GM23338 (cell line): ENCODE measurements around the gene MRPS10. TPM values are rescaled to one million over a fixed set of nuclear protein-coding genes. Genes with fewer than 3 reads are reported as not detected.

Source experiments
- ATAC-seq: fragments of 200-7000 bp; cut with Tn5 transposase; 3 replicates; pipeline ENCODE4 v1.9.1; 2020
- DNase-seq: peaks from one replicate; pipeline ENCODE4 v3.0.0-alpha.2; 2015; ENCODE audit warnings: low spot score
- H2AFZ ChIP-seq: fragments of 200-600 bp; sonication (generic); 2 replicates; pipeline ENCODE4 v1.8.0; 2016; ENCODE audit warnings: antibody characterized with exemption, mild to moderate bottlenecking, moderate library complexity
- H3F3A ChIP-seq: fragments of 200-600 bp; sonication (generic); replicated peaks from 2 replicates; pipeline ENCODE4 v1.8.0; 2017; ENCODE audit warnings: antibody characterized with exemption, mixed run types, low read depth
- H3K27ac ChIP-seq: fragments of 200-600 bp; sonication (generic); 2 replicates; pipeline ENCODE4 v1.6.1; 2016; ENCODE audit warnings: low read depth
- H3K27me3 ChIP-seq: fragments of 200-600 bp; sonication (generic); 2 replicates; pipeline ENCODE4 v1.8.0; 2016; ENCODE audit warnings: mild to moderate bottlenecking, mixed run types, moderate library complexity; ENCODE audit not compliant: insufficient read depth
- H3K36me3 ChIP-seq: fragments of 200-600 bp; sonication (generic); 2 replicates; pipeline ENCODE4 v1.8.0; 2016; ENCODE audit warnings: mild to moderate bottlenecking; ENCODE audit not compliant: insufficient read depth
- H3K4me1 ChIP-seq: fragments of 200-600 bp; sonication (generic); 2 replicates; pipeline ENCODE4 v1.8.0; 2016; ENCODE audit warnings: mild to moderate bottlenecking, moderate library complexity; ENCODE audit not compliant: insufficient read depth
- H3K4me2 ChIP-seq: fragments of 200-600 bp; sonication (generic); 2 replicates; pipeline ENCODE4 v1.7.1; 2017; ENCODE audit warnings: mixed run types
- H3K4me3 ChIP-seq: fragments of 200-600 bp; sonication (generic); 2 replicates; pipeline ENCODE4 v1.6.1; 2016; ENCODE audit warnings: mixed run types
- H3K79me2 ChIP-seq: fragments of 200-600 bp; sonication (generic); replicated peaks from 2 replicates; pipeline ENCODE4 v1.8.0; 2017; ENCODE audit warnings: mild to moderate bottlenecking; ENCODE audit not compliant: insufficient read depth
- H3K9me2 ChIP-seq: fragments of 200-600 bp; sonication (generic); 2 replicates; pipeline ENCODE4 v1.8.0; 2017; ENCODE audit not compliant: insufficient read depth
- H4K20me1 ChIP-seq: fragments of 200-600 bp; sonication (generic); replicated peaks from 2 replicates; pipeline ENCODE4 v1.8.0; 2017; ENCODE audit warnings: mild to moderate bottlenecking; ENCODE audit not compliant: insufficient read depth
- H3K27ac Mint-ChIP-seq: 2 replicates; pipeline ENCODE4 v1.8.0; 2020; ENCODE audit warnings: inconsistent platforms, mild to moderate bottlenecking, moderate library complexity, mixed read lengths
- H3K27me3 Mint-ChIP-seq: 3 replicates; pipeline ENCODE4 v1.8.0; 2022; ENCODE audit warnings: low read depth, mild to moderate bottlenecking, moderate library complexity, mixed read lengths, inconsistent platforms; ENCODE audit not compliant: insufficient read depth, poor library complexity
- H3K36me3 Mint-ChIP-seq: 3 replicates; pipeline ENCODE4 v1.8.0; 2021; ENCODE audit warnings: low read depth, mild to moderate bottlenecking, inconsistent platforms, moderate library complexity, mixed read lengths
- H3K4me1 Mint-ChIP-seq: 3 replicates; pipeline ENCODE4 v1.8.0; 2020; ENCODE audit warnings: mild to moderate bottlenecking, inconsistent platforms, mixed read lengths
- H3K4me3 Mint-ChIP-seq: 3 replicates; pipeline ENCODE4 v1.8.0; 2021; ENCODE audit warnings: moderate library complexity, mild to moderate bottlenecking, inconsistent platforms, mixed read lengths
- H3K9me3 Mint-ChIP-seq: 3 replicates; pipeline ENCODE4 v1.8.0; 2020; ENCODE audit warnings: moderate library complexity, mild to moderate bottlenecking, inconsistent platforms, mixed read lengths
- CREB1 ChIP-seq: fragments of 250-450 bp; sonication (Bioruptor Pico); IDR thresholded peaks from 2 replicates; pipeline ENCODE4 v1.5.0; 2020; ENCODE audit warnings: low read depth, mild to moderate bottlenecking, moderate library complexity
- EZH2 ChIP-seq: fragments of 200-600 bp; sonication (generic); IDR thresholded peaks from one replicate; pipeline ENCODE4 v1.8.0; 2017; ENCODE audit warnings: antibody characterized with exemption, mild to moderate bottlenecking, low read depth; ENCODE audit not compliant: unreplicated experiment
- EZH2phosphoT487 ChIP-seq: fragments of 200-600 bp; sonication (generic); IDR thresholded peaks from one replicate; pipeline ENCODE4 v1.8.1; 2018; ENCODE audit warnings: antibody characterized with exemption; ENCODE audit not compliant: unreplicated experiment
- JUNB ChIP-seq: IDR thresholded peaks from one replicate; pipeline ENCODE4 v1.6.1; 2016; ENCODE audit warnings: antibody characterized with exemption; ENCODE audit not compliant: unreplicated experiment
- NANOG ChIP-seq: IDR thresholded peaks from 2 replicates; pipeline ENCODE4 v1.6.1; 2016; ENCODE audit warnings: antibody characterized with exemption, borderline replicate concordance
- POLR2AphosphoS5 ChIP-seq: IDR thresholded peaks from 2 replicates; pipeline ENCODE4 v1.6.1; 2016; ENCODE audit warnings: antibody characterized with exemption, low read depth
- STAT1 ChIP-seq: IDR thresholded peaks from one replicate; pipeline ENCODE4 v1.6.1; 2016; ENCODE audit warnings: antibody characterized with exemption; ENCODE audit not compliant: unreplicated experiment
- ZNF114 ChIP-seq: fragments of 250-450 bp; sonication (Bioruptor Pico); IDR thresholded peaks from 2 replicates; pipeline ENCODE4 v1.5.0; 2020; ENCODE audit warnings: mild to moderate bottlenecking, moderate library complexity
- ZNF331 ChIP-seq: fragments of 250-450 bp; sonication (Bioruptor Pico); IDR thresholded peaks from 2 replicates; pipeline ENCODE4 v1.5.0; 2020; ENCODE audit warnings: low read depth, mild to moderate bottlenecking, moderate library complexity
- polyA plus RNA-seq: library from polyadenylated mRNA; unstranded; fragments of >200 nt; fragmentation: Nextera tagmentation; extraction: Ambion mirVana; gene quantifications from 2 replicates; pipeline ENCODE4 v1.2.1, GENCODE V29; 2016
- total RNA-seq: library from RNA; depleted of rRNA; stranded (reverse); fragments of >200 nt; shearing (Covaris generic); gene quantifications from 2 replicates; pipeline ENCODE4 v1.2.3, GENCODE V29; 2014
- TF ChIP-seq, protein P1 (sequence below): IDR thresholded peaks from one replicate; pipeline ENCODE4 v1.6.1; 2018; ENCODE audit warnings: antibody characterized with exemption; ENCODE audit not compliant: unreplicated experiment
- TF ChIP-seq, protein P2 (sequence below): IDR thresholded peaks from 2 replicates; pipeline ENCODE4 v1.6.1; 2016; ENCODE audit warnings: antibody characterized with exemption
- TF ChIP-seq, protein P3 (sequence below): fragments of 250-450 bp; sonication (Bioruptor Pico); IDR thresholded peaks from 2 replicates; pipeline ENCODE4 v1.5.0; 2020; ENCODE audit warnings: mild to moderate bottlenecking, moderate library complexity
- TF ChIP-seq, protein P4 (sequence below), 2 experiments: fragments of 200-600 bp in 1 of 2; sonication (generic) in 1 of 2; conservative IDR thresholded peaks; 2 replicates each; pipeline versions ENCODE4 v1.5.1 to v1.6.1; 2016 to 2017; ENCODE audit warnings: antibody characterized with exemption in 2 of 2, low read depth in 2 of 2, mild to moderate bottlenecking in 2 of 2, moderate library complexity in 1 of 2

MRPS10 gene
- total and polyA plus RNA-seq, 2 experiments from 2014 or later, result 36.2 to 42.7 TPM

DNA sequence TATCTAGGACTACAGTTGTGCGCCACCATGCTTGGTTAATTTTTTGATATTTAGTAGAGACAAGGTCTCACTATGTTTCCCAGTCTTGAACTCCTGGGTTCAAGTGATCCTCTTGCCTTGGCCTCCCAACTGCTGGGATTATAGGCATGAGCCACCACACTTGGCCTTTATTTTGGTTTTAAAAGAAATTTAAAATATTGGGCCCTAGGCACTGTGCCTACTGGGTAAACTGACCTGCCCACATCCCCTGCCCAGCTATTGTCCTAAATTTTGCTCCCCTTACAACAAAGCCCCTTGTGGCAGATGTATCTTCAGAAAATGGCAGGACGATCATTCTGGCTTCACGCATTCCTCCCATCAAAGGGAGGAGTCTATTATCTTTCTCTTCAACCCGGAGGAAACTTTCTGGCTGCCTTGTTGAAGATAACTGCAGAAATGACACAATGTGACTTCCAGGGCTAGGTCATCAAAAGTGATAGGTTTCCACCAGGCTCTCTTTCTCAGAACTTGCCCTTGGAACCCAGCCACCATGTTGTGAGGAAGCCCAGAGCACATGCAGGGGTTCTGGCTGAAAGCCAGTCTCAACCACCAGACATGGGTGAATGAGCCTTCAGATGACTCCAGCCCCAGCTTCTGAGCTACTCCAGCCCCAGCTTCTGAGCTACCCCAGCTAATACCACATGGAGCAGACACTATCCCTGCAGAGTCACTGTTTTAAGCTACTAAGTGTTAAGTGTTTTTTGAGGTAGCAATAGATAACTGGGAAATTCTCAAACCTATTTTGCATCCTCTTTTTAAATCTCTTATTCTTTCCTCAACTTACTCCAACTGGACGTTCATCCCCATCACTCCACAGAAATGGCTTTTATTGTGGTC is 18.3 kb downstream of the MRPS10 start:
- Histone ChIP-seq H3K4me2 (no peak overlapping the region), H3K9me2 (no peaks in the 10 kb centered on the region), H4K20me1 (no peaks in the 10 kb centered on the region), H2AFZ (no peak overlapping the region), H3K4me3 (no peak overlapping the region), H3K27ac (no peak overlapping the region), H3K27me3 (no peaks in the 10 kb centered on the region), H3K79me2 (no peaks in the 10 kb centered on the region), H3F3A (0 out of 2 replicates have a peak, but pooled peaks cover 3% of the 10 kb centered on the region), H3K4me1 (no peaks in the 10 kb centered on the region), H3K36me3 (no peaks in the 10 kb centered on the region)
- no peaks in the 10 kb centered on the region for H3K27me3 Mint-ChIP-seq
- H3K9me3 Mint-ChIP-seq, result no peaks in the 10 kb centered on the region
- H3K4me3 Mint-ChIP-seq, result no peak overlapping the region
- H3K27ac Mint-ChIP-seq, result no peak overlapping the region
- peaks cover 5% of the 10 kb centered on the region; the same call in 2 of the 3 replicates for H3K4me1 Mint-ChIP-seq
- ATAC-seq, result no peak
- TF ChIP-seq, protein P1, sequence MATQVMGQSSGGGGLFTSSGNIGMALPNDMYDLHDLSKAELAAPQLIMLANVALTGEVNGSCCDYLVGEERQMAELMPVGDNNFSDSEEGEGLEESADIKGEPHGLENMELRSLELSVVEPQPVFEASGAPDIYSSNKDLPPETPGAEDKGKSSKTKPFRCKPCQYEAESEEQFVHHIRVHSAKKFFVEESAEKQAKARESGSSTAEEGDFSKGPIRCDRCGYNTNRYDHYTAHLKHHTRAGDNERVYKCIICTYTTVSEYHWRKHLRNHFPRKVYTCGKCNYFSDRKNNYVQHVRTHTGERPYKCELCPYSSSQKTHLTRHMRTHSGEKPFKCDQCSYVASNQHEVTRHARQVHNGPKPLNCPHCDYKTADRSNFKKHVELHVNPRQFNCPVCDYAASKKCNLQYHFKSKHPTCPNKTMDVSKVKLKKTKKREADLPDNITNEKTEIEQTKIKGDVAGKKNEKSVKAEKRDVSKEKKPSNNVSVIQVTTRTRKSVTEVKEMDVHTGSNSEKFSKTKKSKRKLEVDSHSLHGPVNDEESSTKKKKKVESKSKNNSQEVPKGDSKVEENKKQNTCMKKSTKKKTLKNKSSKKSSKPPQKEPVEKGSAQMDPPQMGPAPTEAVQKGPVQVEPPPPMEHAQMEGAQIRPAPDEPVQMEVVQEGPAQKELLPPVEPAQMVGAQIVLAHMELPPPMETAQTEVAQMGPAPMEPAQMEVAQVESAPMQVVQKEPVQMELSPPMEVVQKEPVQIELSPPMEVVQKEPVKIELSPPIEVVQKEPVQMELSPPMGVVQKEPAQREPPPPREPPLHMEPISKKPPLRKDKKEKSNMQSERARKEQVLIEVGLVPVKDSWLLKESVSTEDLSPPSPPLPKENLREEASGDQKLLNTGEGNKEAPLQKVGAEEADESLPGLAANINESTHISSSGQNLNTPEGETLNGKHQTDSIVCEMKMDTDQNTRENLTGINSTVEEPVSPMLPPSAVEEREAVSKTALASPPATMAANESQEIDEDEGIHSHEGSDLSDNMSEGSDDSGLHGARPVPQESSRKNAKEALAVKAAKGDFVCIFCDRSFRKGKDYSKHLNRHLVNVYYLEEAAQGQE, result no peak
- TF ChIP-seq, protein P2, sequence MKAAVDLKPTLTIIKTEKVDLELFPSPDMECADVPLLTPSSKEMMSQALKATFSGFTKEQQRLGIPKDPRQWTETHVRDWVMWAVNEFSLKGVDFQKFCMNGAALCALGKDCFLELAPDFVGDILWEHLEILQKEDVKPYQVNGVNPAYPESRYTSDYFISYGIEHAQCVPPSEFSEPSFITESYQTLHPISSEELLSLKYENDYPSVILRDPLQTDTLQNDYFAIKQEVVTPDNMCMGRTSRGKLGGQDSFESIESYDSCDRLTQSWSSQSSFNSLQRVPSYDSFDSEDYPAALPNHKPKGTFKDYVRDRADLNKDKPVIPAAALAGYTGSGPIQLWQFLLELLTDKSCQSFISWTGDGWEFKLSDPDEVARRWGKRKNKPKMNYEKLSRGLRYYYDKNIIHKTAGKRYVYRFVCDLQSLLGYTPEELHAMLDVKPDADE, result no peak
- TF ChIP-seq NANOG, result no peak
- TF ChIP-seq ZNF331, result no peak
- TF ChIP-seq EZH2, result no peak
- no peak for TF ChIP-seq STAT1
- no peak for TF ChIP-seq ZNF114
- TF ChIP-seq, protein P3, sequence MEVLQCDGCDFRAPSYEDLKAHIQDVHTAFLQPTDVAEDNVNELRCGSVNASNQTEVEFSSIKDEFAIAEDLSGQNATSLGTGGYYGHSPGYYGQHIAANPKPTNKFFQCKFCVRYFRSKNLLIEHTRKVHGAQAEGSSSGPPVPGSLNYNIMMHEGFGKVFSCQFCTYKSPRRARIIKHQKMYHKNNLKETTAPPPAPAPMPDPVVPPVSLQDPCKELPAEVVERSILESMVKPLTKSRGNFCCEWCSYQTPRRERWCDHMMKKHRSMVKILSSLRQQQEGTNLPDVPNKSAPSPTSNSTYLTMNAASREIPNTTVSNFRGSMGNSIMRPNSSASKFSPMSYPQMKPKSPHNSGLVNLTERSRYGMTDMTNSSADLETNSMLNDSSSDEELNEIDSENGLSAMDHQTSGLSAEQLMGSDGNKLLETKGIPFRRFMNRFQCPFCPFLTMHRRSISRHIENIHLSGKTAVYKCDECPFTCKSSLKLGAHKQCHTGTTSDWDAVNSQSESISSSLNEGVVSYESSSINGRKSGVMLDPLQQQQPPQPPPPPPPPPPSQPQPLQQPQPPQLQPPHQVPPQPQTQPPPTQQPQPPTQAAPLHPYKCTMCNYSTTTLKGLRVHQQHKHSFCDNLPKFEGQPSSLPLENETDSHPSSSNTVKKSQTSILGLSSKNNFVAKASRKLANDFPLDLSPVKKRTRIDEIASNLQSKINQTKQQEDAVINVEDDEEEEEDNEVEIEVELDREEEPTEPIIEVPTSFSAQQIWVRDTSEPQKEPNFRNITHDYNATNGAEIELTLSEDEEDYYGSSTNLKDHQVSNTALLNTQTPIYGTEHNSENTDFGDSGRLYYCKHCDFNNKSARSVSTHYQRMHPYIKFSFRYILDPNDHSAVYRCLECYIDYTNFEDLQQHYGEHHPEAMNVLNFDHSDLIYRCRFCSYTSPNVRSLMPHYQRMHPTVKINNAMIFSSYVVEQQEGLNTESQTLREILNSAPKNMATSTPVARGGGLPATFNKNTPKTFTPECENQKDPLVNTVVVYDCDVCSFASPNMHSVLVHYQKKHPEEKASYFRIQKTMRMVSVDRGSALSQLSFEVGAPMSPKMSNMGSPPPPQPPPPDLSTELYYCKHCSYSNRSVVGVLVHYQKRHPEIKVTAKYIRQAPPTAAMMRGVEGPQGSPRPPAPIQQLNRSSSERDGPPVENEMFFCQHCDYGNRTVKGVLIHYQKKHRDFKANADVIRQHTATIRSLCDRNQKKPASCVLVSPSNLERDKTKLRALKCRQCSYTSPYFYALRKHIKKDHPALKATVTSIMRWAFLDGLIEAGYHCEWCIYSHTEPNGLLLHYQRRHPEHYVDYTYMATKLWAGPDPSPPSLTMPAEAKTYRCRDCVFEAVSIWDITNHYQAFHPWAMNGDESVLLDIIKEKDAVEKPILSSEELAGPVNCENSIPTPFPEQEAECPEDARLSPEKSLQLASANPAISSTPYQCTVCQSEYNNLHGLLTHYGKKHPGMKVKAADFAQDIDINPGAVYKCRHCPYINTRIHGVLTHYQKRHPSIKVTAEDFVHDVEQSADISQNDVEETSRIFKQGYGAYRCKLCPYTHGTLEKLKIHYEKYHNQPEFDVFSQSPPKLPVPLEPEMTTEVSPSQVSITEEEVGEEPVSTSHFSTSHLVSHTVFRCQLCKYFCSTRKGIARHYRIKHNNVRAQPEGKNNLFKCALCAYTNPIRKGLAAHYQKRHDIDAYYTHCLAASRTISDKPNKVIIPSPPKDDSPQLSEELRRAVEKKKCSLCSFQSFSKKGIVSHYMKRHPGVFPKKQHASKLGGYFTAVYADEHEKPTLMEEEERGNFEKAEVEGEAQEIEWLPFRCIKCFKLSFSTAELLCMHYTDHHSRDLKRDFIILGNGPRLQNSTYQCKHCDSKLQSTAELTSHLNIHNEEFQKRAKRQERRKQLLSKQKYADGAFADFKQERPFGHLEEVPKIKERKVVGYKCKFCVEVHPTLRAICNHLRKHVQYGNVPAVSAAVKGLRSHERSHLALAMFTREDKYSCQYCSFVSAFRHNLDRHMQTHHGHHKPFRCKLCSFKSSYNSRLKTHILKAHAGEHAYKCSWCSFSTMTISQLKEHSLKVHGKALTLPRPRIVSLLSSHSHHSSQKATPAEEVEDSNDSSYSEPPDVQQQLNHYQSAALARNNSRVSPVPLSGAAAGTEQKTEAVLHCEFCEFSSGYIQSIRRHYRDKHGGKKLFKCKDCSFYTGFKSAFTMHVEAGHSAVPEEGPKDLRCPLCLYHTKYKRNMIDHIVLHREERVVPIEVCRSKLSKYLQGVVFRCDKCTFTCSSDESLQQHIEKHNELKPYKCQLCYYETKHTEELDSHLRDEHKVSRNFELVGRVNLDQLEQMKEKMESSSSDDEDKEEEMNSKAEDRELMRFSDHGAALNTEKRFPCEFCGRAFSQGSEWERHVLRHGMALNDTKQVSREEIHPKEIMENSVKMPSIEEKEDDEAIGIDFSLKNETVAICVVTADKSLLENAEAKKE (CRISPR knock-in tag), result no peak
- no peak for TF ChIP-seq POLR2AphosphoS5
- no peak for TF ChIP-seq CREB1
- no peak for TF ChIP-seq JUNB
- TF ChIP-seq EZH2phosphoT487, result no peak
- TF ChIP-seq, protein P4, sequence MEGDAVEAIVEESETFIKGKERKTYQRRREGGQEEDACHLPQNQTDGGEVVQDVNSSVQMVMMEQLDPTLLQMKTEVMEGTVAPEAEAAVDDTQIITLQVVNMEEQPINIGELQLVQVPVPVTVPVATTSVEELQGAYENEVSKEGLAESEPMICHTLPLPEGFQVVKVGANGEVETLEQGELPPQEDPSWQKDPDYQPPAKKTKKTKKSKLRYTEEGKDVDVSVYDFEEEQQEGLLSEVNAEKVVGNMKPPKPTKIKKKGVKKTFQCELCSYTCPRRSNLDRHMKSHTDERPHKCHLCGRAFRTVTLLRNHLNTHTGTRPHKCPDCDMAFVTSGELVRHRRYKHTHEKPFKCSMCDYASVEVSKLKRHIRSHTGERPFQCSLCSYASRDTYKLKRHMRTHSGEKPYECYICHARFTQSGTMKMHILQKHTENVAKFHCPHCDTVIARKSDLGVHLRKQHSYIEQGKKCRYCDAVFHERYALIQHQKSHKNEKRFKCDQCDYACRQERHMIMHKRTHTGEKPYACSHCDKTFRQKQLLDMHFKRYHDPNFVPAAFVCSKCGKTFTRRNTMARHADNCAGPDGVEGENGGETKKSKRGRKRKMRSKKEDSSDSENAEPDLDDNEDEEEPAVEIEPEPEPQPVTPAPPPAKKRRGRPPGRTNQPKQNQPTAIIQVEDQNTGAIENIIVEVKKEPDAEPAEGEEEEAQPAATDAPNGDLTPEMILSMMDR (conservative IDR thresholded peaks at IDR 0.05; ENCODE audit: low read depth in 2 of 2), result no peak
- H3K36me3 Mint-ChIP-seq, result peaks cover under 1% of the 10 kb centered on the region; the same call in 2 of the 3 replicates
- no peak for DNase-seq
